ENCODE measurements around the gene FHAD1.

Gene FHAD1

DNA sequence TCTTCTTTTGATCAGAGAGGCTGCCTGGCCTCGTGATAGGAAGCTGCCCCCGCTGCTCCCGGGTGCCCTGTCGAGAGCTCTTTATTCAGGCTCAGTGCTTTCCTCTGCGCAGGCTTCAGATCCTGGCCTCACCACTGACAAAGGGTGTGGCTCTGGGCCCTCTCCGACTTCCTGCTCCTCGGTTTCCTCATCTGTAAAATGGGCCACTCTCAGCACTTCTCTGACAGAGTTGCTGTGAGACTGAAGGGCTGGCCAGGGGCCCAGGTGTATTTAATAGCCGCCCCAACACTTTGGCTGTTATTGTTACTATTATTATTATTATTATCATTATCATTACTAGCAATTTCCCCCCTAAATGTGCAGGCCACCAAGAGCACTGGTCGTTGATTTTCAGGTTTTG is 101.6 kb downstream of the FHAD1 start:
- TF ChIP-seq, protein P1, sequence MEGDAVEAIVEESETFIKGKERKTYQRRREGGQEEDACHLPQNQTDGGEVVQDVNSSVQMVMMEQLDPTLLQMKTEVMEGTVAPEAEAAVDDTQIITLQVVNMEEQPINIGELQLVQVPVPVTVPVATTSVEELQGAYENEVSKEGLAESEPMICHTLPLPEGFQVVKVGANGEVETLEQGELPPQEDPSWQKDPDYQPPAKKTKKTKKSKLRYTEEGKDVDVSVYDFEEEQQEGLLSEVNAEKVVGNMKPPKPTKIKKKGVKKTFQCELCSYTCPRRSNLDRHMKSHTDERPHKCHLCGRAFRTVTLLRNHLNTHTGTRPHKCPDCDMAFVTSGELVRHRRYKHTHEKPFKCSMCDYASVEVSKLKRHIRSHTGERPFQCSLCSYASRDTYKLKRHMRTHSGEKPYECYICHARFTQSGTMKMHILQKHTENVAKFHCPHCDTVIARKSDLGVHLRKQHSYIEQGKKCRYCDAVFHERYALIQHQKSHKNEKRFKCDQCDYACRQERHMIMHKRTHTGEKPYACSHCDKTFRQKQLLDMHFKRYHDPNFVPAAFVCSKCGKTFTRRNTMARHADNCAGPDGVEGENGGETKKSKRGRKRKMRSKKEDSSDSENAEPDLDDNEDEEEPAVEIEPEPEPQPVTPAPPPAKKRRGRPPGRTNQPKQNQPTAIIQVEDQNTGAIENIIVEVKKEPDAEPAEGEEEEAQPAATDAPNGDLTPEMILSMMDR (IDR thresholded peaks at IDR 0.05; ENCODE audit: low read depth, low read length, missing control alignments), result no peak
- DNase-seq (ENCODE audit: low read depth), result no peak
- no peak overlapping the region for H3K4me3 ChIP-seq (ENCODE audit: low read depth, low read length)

GRCh38 chr1:15349133-15349532 is 102.1 kb downstream of the FHAD1 start:
- no peak overlapping the region for H3K4me3 ChIP-seq (ENCODE audit: low read depth, low read length)
- TF ChIP-seq, protein P1 (IDR thresholded peaks at IDR 0.05; ENCODE audit: low read depth, low read length, missing control alignments), result no peak
- DNase-seq (ENCODE audit: low read depth), result no peak

GRCh38 chr1:15350151-15350550 is 103.1 kb downstream of the FHAD1 start:
- TF ChIP-seq, protein P1 (IDR thresholded peaks at IDR 0.05; ENCODE audit: low read depth, low read length, missing control alignments), result no peak
- no peak for DNase-seq (ENCODE audit: low read depth)
- H3K4me3 ChIP-seq (ENCODE audit: low read depth, low read length), result no peak overlapping the region

- H3K4me3 ChIP-seq (ENCODE audit: low read depth, low read length), result no peak overlapping the region
- no peak for DNase-seq (ENCODE audit: low read depth)
- TF ChIP-seq, protein P1 (IDR thresholded peaks at IDR 0.05; ENCODE audit: low read depth, low read length, missing control alignments), result no peak
Observed at GRCh38 chr1:15350551-15351200, 103.7 kb downstream of the FHAD1 start.

GRCh38 chr1:15351310-15351709 is 104.3 kb downstream of the FHAD1 start:
- TF ChIP-seq, protein P1 (IDR thresholded peaks at IDR 0.05; ENCODE audit: low read depth, low read length, missing control alignments), result no peak
- DNase-seq (ENCODE audit: low read depth), result no peak
- no peak overlapping the region for H3K4me3 ChIP-seq (ENCODE audit: low read depth, low read length)

DNA sequence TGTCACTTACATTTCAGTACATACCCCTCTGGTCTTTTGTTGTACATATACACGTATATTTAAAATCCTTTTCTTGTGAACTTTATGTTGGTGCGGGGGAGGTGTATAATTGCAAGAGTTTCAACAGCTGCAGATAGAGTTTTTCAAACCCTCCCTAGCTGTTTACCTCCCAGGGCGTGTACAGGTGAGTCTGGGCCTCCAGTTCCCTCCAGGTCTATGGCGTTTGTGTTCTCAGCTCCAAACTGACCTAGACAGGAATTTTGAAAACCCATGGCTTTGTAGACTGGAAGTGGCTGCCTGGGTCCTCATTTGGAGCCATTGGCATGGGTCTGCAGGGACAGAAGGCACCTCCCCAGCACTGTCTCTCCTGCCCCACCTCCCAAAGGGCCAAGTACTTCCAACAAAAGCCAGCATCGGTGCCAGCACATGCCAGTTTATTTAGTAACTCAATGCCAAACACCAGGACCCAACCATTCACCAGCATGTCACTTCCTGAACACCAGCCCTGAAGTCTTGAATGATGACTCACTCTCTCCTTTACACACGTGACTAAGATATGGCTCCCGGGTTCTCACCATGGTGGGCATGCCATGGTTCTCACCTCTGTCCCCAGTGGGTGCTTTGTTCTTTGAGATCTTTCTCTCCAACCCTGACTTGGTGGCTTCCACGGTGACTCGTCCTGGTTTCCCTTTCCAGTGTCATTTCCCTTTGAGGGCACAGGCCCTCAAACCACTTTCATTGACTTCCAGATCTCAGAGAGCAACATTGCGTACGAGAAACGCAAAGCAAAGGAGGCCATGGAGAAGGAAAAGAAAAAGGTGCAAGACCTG is 105.3 kb downstream of the FHAD1 start:
- DNase-seq (ENCODE audit: low read depth), result no peak

More for the DNA sequence above, 105.3 kb downstream of the FHAD1 start:
- TF ChIP-seq, protein P1 (IDR thresholded peaks at IDR 0.05; ENCODE audit: low read depth, low read length, missing control alignments), result no peak
- H3K4me3 ChIP-seq (ENCODE audit: low read depth, low read length), result no peak overlapping the region

All from GM12864 (cell line).